A204.1 (cell line): ENCODE results near the gene MLX.
"Not testable (repeated sequence)": the region's sequence is repeated elsewhere in the genome, so short reads cannot be mapped to it uniquely, and the experiment has no call there.

ENCODE experiments used
- FAIRE-seq: peaks from 2 replicates; lab custom pipeline; 2012; peaks lifted over from hg19 to GRCh38; lab: Jason Lieb, UNC

The MLX gene

DNA sequence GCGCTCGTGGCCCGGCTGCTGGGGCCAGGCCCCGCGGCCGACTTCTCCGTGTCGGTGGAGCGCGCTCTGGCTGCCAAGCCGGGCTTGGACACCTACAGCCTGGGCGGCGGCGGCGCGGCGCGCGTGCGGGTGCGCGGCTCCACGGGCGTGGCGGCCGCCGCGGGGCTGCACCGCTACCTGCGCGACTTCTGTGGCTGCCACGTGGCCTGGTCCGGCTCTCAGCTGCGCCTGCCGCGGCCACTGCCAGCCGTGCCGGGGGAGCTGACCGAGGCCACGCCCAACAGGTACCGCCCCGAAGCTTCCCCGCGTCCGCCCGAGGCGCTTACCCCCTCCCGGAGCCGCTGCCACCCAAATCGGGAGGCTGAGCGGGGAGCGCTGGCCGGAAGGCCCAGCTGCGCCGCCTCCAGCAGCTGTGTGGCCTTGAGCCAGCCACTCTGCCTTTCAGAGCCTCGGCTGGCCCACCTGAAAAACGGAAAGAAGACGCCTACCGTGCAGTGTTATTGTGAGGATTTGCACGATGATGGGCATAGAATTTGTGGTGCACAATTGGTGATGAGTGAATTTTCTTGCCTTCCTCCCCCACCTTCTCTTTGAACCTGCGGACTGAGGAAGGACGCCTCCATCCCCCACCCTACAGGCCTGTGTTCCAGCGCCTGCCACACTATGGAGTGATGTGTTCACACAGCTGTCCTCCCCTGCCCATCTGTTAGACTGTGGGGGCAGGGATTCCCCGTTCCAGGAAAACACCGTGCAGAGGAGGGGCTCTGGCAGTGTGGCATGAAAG lies 30.3 kb upstream of the MLX start:
- FAIRE-seq, result no peak

- no peak for FAIRE-seq
These were observed 29.6 kb upstream of the MLX start for GRCh38 chr17:42537156-42537805.

- no peak for FAIRE-seq
These were observed 29.0 kb upstream of the MLX start for GRCh38 chr17:42537826-42538451.

DNA sequence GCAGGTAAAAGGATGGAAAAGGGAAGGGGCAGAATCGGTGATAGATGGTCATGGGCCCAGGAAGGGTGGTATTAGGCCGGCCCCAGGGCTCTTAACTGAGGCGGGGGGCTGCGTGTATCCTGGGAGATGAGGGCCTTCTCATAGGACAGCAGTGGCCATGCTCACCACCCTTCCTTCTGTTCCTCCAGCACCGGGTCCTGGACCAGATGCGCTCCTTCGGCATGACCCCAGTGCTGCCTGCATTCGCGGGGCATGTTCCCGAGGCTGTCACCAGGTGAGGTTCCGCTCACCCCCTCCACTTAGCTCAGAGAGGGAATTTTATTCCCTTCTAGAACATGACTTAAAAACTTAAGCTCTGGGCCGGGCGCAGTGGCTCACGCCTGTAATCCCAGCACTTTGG lies 28.4 kb upstream of the MLX start:
- FAIRE-seq, result no peak

DNA sequence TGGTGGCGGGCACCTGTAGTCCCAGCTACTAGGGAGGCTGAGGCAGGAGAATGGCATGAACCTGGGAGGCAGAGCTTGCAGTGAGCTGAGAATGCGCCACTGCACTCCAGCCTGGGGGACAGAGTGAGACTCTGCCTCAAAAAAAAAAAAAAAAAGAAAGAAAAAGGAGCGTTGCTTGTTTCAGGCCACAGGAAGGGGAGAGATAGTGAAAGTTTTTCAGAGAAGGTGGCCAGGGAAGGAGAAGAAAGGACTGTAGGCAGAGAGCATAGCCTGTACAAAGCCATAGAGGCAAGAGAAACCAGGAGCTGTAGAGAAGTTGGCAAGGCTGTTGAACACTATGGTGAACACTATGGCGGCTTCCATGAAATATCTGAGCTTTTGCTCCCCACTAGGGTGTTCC lies 26.3 kb upstream of the MLX start:
- FAIRE-seq, result not testable (repeated sequence)

GRCh38 chr17:42541041-42541833 lies 25.7 kb upstream of the MLX start:
- FAIRE-seq, result no peak

- no peak for FAIRE-seq
These were observed 23.5 kb upstream of the MLX start for GRCh38 chr17:42543190-42544079.

DNA sequence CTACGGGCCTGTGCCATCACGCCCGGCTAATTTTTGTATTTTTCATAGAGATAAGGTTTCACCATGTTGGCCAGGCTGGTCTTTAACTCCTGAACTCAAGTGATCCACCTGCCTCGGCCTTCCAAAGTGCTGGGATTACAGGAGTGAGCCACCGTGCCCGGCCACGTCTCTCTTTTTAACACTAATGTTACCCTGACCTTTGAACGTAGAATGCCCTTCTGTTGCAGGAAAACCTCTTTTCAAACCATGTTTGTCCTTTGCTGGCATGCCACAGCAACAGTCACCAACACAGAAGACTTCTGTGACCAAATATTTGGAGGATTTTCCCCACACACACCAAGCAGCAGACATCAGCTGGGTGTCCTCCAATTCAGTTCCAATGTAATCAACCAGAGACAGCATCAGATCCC lies 22.0 kb upstream of the MLX start:
- no peak for FAIRE-seq

DNA sequence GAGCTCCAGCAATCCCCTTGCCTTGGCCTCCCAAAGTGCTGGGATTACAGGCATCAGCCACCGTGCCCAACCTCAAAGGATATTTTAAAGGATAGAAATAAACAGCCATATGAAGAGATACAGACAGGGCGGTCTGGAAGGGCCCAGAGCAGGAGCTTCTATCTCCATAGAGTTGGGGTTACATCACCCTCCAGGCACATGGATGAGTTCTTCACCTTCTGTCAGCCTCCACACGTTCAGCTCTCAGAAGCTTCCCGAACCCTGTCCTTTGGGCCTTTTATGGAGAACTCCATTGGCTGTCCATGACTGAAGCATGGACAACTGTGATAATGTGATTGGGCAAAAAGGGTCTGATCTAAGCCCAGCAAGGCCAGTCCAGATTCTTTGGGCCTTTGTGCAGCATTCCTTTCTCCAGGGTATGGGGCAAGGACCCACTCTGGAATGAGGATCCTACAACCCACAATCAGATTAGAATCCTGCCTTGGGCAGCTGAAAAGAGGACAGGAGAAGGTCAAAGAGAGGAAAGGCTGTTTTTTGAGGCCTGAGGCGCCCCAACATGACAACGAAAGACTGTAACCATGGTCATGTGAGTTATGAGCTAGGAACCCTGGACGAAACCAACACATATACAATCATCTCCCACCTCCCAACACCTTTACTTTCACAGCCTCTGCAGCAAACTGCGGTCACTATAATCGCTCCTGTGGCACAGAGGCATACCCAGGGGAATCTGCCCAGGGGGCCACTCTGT lies 21.0 kb upstream of the MLX start:
- not testable (repeated sequence) for FAIRE-seq

GRCh38 chr17:42547001-42547461 lies 19.9 kb upstream of the MLX start:
- no peak for FAIRE-seq

DNA sequence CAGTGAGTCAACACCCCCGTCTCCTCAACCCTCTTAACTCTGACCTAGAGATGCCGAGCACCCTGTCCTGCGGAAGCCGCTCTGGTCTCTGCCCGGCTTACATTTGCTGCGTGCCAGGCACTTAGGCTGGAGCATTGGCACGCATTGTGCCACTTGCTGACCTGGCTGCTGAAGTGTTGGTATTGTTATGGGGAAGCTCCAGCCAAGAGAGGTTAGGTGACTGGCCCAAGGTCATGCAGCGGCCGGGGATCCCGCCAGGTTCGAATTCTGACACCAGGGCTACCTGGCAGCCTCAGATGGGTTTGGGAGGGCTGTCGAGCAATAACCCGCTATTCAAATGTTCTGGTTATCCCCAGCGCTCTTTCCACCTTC lies 19.2 kb upstream of the MLX start:
- no peak for FAIRE-seq

DNA sequence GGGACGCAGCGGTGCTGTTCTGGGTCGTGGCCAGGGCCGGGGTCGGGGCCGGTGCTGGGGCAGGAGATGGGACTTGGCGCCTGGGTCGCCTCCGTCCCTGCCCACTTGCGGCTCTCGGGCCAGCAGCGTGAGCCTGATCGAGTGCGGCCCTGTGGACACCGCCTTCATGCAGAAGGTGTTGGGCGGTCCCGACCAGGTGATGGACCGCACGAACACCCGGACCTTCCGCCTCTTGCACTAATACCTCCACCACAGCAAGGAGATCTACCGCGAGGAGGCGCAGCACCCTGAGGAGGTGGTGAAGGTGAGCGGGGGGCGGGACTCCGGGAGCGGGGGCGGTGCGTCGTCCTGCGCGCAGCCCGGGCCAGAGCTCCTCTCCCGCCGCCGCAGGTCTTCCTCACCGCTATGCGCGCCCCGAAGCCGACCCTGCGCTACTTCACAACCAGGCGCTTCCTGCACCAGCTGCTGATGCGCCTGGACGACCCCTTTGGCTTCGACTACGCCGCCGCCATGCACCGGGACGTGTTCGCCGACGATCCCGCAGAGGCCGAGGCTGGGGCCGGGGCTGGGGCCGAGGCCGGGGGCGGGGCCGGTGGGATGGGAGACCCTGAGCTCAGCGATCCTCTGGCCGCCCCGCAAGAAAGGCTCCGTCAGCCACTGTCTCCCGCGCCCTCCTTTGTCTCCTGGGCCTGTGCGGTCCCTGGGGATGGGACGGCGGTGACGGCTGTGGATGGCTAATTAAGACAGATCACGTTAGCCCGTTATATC lies 18.6 kb upstream of the MLX start:
- FAIRE-seq, result no peak

GRCh38 chr17:42548993-42549755 lies 17.7 kb upstream of the MLX start:
- FAIRE-seq, result no peak

- not testable (repeated sequence) for FAIRE-seq
These were observed 14.2 kb upstream of the MLX start, which contains the start of gene HSD17B1 for GRCh38 chr17:42552736-42553135. Gene HSD17B1 (plus strand): TSS chr17:42552923. CDS start chr17:42552934, 11 bp downstream.

GRCh38 chr17:42553161-42553818 lies 13.6 kb upstream of the MLX start:
- no peak for FAIRE-seq

DNA sequence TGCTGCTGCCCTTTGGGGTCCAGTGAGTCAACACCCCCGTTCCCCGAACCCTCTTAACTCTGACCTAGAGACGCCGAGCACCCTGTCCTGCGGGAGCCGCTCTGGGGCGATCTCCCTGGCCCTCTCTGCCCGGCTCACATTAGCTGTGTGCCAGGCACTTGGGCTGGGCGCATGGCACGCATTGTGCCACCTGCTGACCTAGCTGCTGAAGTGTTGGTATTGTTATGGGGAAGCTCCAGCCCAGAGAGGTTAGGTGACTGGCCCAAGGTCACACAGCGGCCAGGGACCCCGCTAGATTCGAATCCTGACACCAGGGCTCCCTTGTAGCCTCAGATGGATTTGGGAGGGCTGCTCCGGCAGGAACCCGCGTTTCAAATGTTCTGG lies 13.0 kb upstream of the MLX start:
- no peak for FAIRE-seq

GRCh38 chr17:42554250-42555121 lies 12.4 kb upstream of the MLX start:
- no peak for FAIRE-seq
